IPS-18c (cell line): ENCODE results near the gene COQ7.

ENCODE experiments used
- H3K4me3 ChIP-seq: 2 replicates; pipeline ENCODE4 v1.7.0; 2013; ENCODE audit warnings: low read depth, mild to moderate bottlenecking, low read length, moderate library complexity; ENCODE audit not compliant: insufficient read depth
- H3K9me3 ChIP-seq: one replicate; pipeline ENCODE4 v1.6.1; 2013; ENCODE audit warnings: mild to moderate bottlenecking, low read length, moderate library complexity; ENCODE audit not compliant: control insufficient read depth, insufficient read depth

The COQ7 gene

DNA sequence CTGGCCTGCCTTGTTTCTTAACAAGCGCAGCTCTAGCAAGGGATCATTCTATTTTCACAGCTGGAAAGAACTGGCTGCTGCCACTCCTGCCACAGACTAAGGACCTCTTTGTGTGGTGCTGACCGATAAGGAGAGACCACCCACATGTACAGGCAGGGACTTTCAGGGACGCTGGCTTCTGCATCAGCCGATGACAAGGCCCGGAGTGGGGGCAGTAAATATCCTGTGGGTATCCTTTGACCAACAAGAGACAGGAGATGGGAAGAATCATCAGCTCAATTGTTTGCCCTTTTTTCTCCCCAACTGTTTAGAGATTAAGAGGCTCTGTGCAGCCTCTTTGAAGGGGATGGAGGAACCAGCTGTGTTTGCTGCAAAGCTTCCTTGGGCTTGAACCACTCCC lies 37.2 kb downstream of the COQ7 start:
- no peak overlapping the region for H3K4me3 ChIP-seq
- no peaks in the 10 kb centered on the region for H3K9me3 ChIP-seq

- H3K4me3 ChIP-seq = no peak overlapping the region
- H3K9me3 ChIP-seq = no peaks in the 10 kb centered on the region
Measured at GRCh38 chr16:19105131-19105530, 37.7 kb downstream of the COQ7 start.

DNA sequence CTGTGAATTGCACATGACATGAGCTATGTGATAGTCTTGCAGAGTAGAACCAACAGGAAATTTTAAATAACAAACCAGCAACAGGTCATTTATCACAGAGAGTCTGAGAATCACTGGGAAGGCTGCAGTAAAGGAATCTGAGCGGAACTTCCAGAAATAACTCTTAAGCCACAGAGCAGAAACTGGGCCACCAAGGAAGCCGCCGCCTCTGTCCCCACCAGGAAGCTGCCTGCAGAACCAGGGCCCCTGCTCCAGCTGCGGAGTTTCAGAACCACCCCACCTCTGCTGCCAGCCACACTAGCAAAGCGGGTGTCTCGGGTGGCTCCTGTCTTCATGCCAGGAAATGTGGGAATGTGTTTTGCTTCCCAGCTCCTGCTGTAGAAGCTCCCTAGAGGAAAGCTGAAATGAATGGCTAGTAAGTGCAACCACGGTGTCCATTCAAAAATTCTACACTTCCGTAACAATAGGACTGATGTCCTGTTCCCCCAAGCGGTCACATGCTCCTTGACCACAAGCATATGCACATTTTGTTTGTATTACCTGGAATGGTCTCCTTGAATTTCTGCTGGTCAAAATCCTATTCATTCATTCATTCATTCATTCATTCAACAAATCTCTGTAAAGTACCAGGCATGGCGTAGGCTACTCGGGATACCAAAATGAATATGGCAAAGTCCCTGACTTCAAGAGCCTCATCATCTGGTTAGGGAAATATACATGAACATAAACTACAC lies 38.6 kb downstream of the COQ7 start:
- Histone ChIP-seq H3K4me3 (no peak overlapping the region), H3K9me3 (no peaks in the 10 kb centered on the region)

DNA sequence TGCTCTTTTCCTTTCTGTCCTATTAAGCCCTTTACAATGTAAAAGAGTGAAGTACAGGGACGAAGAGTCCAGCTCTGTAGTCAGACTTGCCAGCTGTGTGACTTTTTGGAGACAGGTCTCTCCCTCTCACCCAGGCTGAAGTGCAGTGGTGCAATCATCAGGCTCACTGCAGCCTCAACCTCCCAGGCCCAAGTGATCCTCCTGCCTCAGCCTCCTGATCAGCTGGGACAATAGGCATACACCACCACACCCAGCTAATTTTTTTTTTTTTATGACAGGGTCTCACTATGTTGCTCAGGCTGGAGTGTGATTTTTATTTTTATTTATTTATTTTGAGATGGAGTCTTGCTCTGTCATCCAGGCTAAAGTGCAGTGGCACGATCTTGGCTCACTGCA lies 39.2 kb downstream of the COQ7 start:
- no peak overlapping the region for H3K4me3 ChIP-seq
- no peaks in the 10 kb centered on the region for H3K9me3 ChIP-seq

- Histone ChIP-seq H3K4me3 (no peak overlapping the region), H3K9me3 (no peaks in the 10 kb centered on the region)
Measured at GRCh38 chr16:19108409-19109287, 41.2 kb downstream of the COQ7 start.

- Histone ChIP-seq H3K9me3 (no peaks in the 10 kb centered on the region), H3K4me3 (no peak overlapping the region)
Measured at GRCh38 chr16:19109288-19109664, 41.9 kb downstream of the COQ7 start.

DNA sequence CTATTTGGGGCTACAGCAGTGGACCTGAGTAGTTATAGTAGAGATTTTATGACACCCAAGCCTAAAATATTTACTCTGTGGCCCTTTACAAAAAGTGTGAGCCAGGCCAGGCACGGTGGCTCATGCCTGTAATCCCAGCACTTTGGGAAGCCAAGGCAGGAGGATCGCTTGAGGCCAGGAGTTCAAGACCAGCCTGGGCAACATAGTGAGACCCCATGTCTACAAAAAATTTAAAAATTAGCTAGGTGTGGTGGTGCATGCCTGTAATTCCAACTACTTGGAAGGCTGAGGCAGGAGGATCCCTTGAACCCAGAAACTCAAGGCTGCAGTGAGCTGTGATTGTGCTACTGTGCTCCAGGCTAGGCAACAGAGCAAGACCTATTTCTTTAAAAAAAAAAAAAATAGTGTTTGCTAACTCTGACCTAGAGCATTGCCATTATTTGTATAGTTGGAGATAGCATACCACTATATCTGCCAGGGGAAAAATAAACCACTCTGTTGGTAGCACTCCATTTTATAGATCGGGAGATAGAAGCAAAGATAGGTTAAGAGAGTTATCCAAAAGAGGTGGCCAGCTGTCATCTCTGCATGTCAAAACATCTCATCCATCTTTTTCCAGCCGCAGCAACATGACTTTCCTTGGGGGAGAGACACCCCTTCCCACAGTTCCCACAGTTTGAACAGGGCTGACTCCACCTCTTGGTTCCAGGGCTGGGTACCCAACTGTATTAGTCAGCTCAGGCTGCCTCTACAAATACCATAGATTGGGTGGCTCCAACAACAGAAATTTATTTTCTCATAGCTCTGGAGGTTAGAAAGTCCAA lies 43.3 kb downstream of the COQ7 start:
- peaks cover 2% of the 10 kb centered on the region for H3K9me3 ChIP-seq

DNA sequence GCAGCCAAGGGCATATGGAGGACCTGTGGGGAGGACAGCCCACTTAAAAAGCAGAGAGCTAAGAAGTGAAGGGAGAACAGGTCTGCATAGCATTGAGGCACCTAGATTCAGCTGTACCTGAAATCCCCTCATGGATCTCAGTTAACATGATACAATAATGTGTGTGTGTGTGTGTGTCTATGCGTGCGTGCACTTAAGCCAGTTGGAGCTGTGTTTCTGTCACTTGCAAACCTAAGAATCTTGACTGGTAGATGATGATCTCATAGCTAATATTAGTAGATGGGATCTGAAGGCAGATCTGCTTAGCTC lies 44.6 kb downstream of the COQ7 start:
- H3K9me3 ChIP-seq = peaks cover 2% of the 10 kb centered on the region
- no peak overlapping the region for H3K4me3 ChIP-seq

More for the DNA sequence above, 43.3 kb downstream of the COQ7 start:
- no peak overlapping the region for H3K4me3 ChIP-seq

- H3K9me3 ChIP-seq = peaks cover 2% of the 10 kb centered on the region
- H3K4me3 ChIP-seq = peak within 1 kb of the TSS; percentile 47
Measured at GRCh38 chr16:19113577-19114358, 46.4 kb downstream of the COQ7 start, which contains the start of gene ITPRIPL2. ITPRIPL2 (plus strand) TSS chr16:19113964; CDS start chr16:19114462, 498 bp downstream.

DNA sequence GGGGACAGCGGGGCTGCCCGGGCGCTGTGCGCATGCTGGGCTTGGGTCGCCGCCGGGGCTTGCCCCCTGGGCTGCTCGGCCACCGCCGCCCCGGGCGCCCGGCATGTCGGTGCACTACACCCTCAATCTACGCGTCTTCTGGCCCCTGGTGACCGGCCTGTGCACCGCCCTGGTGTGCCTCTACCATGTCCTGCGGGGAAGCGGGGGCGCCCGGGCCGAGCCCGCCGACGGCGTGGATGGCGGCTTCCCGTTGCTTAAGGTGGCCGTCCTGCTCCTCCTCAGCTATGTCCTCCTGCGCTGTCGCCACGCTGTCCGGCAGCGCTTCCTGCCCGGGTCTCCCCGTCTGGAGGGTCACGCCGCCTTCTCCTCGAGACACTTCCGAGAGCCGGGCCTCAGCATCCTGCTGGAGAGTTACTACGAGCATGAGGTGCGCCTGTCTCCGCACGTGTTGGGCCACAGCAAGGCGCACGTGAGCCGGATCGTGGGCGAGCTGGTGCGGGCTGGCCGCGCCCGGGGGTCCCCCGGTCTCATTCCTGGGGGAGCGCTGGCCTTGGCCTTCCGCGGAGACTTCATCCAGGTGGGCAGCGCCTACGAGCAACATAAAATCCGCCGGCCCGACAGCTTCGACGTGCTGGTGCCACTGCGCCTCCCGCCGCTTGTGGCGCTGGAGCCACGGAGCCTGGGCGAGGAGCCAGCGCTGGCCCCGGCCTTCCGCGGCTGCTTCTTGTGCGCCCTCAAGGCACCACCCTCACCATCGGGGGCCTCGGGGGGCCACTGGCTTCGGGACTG lies 47.1 kb downstream of the COQ7 start:
- Histone ChIP-seq H3K9me3 (peaks cover 2% of the 10 kb centered on the region), H3K4me3 (peak overlapping the region; percentile 47)

DNA sequence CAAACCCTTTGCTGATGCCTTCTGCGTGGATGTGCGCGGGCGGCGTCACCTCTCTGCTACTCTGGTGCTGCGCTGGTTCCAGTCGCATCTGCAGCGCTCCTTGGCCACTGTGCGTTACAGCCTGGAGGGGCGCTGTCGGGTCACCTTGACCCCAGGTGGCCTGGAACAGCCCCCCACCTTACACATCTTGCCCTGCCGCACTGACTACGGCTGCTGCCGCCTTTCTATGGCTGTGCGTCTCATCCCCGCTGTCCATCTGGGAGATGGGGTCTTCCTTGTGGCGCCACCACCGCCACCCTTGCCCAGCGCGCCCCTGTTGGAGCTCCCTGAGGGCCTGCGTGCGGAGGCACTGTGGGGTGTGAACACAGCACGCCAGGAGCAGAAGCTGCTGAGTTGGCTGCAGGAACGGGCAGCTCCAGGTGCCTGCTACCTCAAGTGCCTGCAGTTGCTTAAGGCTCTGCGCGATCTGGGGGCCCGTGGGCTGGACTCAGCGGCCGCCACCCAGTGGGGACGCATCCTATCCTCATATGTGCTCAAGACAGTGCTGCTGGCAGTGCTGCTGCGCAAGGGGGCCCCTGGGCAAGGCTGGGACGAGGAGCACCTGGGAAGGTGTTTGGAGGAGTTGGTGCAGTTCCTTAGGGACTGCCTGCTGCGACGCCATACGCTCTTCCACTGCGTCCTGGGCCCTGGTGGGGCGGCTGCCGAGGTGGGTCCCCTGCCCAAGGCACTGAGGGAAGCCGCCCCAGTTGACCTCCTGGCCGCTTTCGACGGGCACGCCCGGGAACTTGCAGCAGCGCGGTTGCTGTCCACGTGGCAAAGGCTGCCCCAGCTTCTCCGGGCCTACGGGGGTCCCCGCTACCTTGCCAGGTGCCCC lies 48.0 kb downstream of the COQ7 start:
- H3K4me3 ChIP-seq = no peak overlapping the region

DNA sequence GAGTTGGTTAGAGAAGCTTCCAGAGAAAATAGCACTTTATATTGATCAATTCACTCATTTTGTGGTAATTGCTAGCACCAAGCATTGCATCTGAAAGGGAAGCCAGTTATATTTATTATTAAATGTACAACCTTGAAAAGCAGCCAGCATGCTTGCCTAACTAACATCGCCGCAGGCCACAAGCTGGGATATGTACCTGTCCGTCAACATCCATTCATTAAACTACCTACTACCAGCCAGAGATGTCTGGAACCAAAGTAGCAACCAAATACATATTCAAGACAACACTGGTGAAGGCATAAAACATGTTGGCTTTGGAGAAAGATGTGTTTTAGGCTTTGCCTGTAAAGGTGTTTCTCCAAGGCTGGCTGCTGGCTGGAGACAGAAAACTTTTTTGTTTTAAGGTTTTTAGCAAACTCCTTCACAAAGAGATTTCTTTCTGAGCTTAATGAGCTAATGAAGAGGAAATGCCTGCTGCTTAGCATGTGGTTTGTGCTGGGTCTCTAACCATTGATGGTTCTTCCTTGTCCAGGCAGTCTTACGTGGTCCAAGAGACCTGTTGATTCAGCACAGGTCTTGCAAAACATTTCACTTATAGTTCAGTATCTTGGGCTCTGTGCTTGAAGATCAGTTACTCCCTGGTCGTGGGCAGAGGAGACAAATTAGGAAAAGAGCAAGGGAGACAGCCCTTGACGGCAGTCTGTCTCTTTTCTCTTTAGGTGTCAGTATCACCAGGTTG lies 49.5 kb downstream of the COQ7 start:
- no peak overlapping the region for H3K4me3 ChIP-seq
- peaks cover 2% of the 10 kb centered on the region for H3K9me3 ChIP-seq

More for the DNA sequence above, 48.0 kb downstream of the COQ7 start:
- peaks cover 2% of the 10 kb centered on the region for H3K9me3 ChIP-seq

- Histone ChIP-seq H3K4me3 (no peak overlapping the region), H3K9me3 (peaks cover 2% of the 10 kb centered on the region)
Measured at GRCh38 chr16:19118938-19119431, 51.6 kb downstream of the COQ7 start.

- no peak overlapping the region for H3K4me3 ChIP-seq
- H3K9me3 ChIP-seq = peaks cover 2% of the 10 kb centered on the region
Measured at GRCh38 chr16:19119564-19119963, 52.1 kb downstream of the COQ7 start.
